HG03460 (cell line): ENCODE results near the gene ELMOD3.
"Not testable (repeated sequence)": the region's sequence is repeated elsewhere in the genome, so short reads cannot be mapped to it uniquely, and the experiment has no call there.

Source experiments
- ATAC-seq: cut with Tn5 transposase; IDR thresholded peaks from one replicate; pipeline ENCODE4 v1.9.1; 2021; ENCODE audit not compliant: unreplicated experiment

Gene ELMOD3

GRCh38 chr2:85354286-85355072 is at the start of gene ELMOD3, which contains the start of gene RETSAT:
ELMOD3 (plus strand) TSS chr2:85354769; CDS start chr2:85357199, 2,430 bp downstream.
RETSAT (minus strand) TSS chr2:85354528; CDS start chr2:85354507, 21 bp downstream.
- ATAC-seq, result peak; percentile 94

GRCh38 chr2:85307527-85307897 is 47.1 kb upstream of the ELMOD3 start:
- ATAC-seq, result no peak

GRCh38 chr2:85308201-85308600 is 46.4 kb upstream of the ELMOD3 start:
- no peak for ATAC-seq

GRCh38 chr2:85308896-85309555 is 45.5 kb upstream of the ELMOD3 start:
- ATAC-seq, result no peak

- no peak for ATAC-seq
These were observed 44.8 kb upstream of the ELMOD3 start for GRCh38 chr2:85309699-85310321.

- no peak for ATAC-seq
These were observed 44.2 kb upstream of the ELMOD3 start for GRCh38 chr2:85310330-85310729.

- no peak for ATAC-seq
These were observed 42.2 kb upstream of the ELMOD3 start for GRCh38 chr2:85312404-85312803.

- no peak for ATAC-seq
These were observed 39.7 kb upstream of the ELMOD3 start for GRCh38 chr2:85314884-85315242.

- ATAC-seq, result not testable (repeated sequence)
These were observed 38.6 kb upstream of the ELMOD3 start for GRCh38 chr2:85315921-85316320.

- ATAC-seq, result no peak
These were observed 36.1 kb upstream of the ELMOD3 start for GRCh38 chr2:85318222-85319074.

GRCh38 chr2:85319796-85320195 is 34.8 kb upstream of the ELMOD3 start:
- ATAC-seq, result no peak

GRCh38 chr2:85323351-85323987 is 31.1 kb upstream of the ELMOD3 start:
- no peak for ATAC-seq

- ATAC-seq, result not testable (repeated sequence)
These were observed 30.6 kb upstream of the ELMOD3 start for GRCh38 chr2:85323988-85324367.

GRCh38 chr2:85324639-85325465 is 29.7 kb upstream of the ELMOD3 start:
- ATAC-seq, result no peak

GRCh38 chr2:85325466-85325811 is 29.1 kb upstream of the ELMOD3 start:
- ATAC-seq, result no peak

GRCh38 chr2:85326406-85327159 is 28.0 kb upstream of the ELMOD3 start:
- peak; percentile 26 for ATAC-seq

GRCh38 chr2:85327160-85327821 is 27.3 kb upstream of the ELMOD3 start:
- ATAC-seq, result peak; percentile 33

GRCh38 chr2:85327822-85328617 is 26.5 kb upstream of the ELMOD3 start, which contains the start of gene TGOLN2:
TGOLN2 (minus strand) TSS chr2:85327989; CDS start chr2:85327962, 27 bp downstream.
- ATAC-seq, result peak; percentile 90
